Measurements from ENCODE around the gene DTX3L.

DNA sequence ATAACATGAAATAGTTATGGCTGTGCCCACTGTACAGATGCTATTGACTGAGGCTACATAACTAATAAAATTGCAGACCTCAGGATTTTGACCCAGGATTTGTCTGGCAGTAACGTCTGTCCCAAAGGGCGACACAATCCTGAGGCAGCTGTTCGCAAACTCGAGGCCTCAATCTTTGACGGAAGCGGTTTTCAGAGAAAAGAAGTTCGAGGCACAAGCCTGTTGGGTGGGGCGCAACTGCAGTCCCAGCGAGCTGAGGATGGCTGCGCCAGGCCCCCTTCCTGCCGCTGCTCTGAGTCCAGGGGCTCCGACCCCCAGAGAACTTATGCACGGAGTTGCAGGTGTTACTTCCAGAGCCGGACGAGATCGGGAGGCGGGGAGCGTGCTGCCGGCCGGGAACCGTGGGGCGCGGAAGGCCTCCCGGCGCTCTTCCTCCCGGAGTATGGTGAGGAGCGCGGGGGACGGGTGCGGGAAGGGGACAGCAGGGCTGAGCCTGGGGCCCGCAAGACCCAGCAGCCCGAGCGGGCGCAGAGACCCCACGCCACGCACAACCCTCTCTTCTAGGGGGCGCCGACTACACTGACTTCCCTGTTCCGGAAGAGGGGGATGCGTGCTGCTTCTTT is 13.4 kb downstream of the DTX3L start, which contains the start of gene PARP15:
- TF ChIP-seq, protein P1, sequence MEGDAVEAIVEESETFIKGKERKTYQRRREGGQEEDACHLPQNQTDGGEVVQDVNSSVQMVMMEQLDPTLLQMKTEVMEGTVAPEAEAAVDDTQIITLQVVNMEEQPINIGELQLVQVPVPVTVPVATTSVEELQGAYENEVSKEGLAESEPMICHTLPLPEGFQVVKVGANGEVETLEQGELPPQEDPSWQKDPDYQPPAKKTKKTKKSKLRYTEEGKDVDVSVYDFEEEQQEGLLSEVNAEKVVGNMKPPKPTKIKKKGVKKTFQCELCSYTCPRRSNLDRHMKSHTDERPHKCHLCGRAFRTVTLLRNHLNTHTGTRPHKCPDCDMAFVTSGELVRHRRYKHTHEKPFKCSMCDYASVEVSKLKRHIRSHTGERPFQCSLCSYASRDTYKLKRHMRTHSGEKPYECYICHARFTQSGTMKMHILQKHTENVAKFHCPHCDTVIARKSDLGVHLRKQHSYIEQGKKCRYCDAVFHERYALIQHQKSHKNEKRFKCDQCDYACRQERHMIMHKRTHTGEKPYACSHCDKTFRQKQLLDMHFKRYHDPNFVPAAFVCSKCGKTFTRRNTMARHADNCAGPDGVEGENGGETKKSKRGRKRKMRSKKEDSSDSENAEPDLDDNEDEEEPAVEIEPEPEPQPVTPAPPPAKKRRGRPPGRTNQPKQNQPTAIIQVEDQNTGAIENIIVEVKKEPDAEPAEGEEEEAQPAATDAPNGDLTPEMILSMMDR (IDR thresholded peaks at IDR 0.05 in 4 of 5, conservative IDR thresholded peaks at IDR 0.05 in 1 of 5), result peak in 1 of 5 experiments; percentile 9
- no peak for TF ChIP-seq POLR2A (IDR thresholded peaks at IDR 0.05)
